Gastrocnemius medialis (tissue), 4 donors: ENCODE measurements around the gene PAH. TPM values are rescaled to one million over a fixed set of nuclear protein-coding genes. Genes with fewer than 3 reads are reported as not detected.

Source experiments
- ATAC-seq, 2 donors: fragments of 150-250 bp; one replicate each; pipeline ENCODE4 v1.9.1; 2016
- DNase-seq, 2 donors: peaks; one replicate each; pipeline ENCODE4 v3.0.0-alpha.2; 2019
- H3K27ac ChIP-seq, 4 donors: fragments of 200-600 bp; sonication (generic); 1 replicate in 1 of 4; 2 replicates in 3 of 4; pipeline ENCODE4 v1.5.1; 2016 to 2018; ENCODE audit warnings: mild to moderate bottlenecking in 2 of 4, moderate library complexity in 1 of 4
- H3K27me3 ChIP-seq, 3 donors: fragments of 200-600 bp; sonication (generic) in 2 of 3; 1 replicate in 1 of 3; 2 replicates in 2 of 3; pipeline versions ENCODE4 v1.5.1 to v1.6.0; 2016 to 2019; ENCODE audit warnings: mild to moderate bottlenecking in 1 of 3, moderate library complexity in 1 of 3
- H3K36me3 ChIP-seq, 2 donors: fragments of 200-600 bp; sonication (generic) in 1 of 2; one replicate each; pipeline ENCODE4 v1.5.1; 2017 to 2018
- H3K4me1 ChIP-seq, 2 donors: fragments of 200-600 bp; sonication (generic) in 1 of 2; one replicate each; pipeline ENCODE4 v1.5.1; 2016 to 2017; ENCODE audit warnings: mild to moderate bottlenecking in 2 of 2
- H3K4me3 ChIP-seq, 4 donors: fragments of 200-600 bp; sonication (generic) in 3 of 4; 1 replicate in 1 of 4; 2 replicates in 3 of 4; pipeline ENCODE4 v1.5.1; 2016 to 2019; ENCODE audit warnings: mild to moderate bottlenecking in 2 of 4
- H3K9me3 ChIP-seq, 3 donors: fragments of 200-600 bp; sonication (generic) in 2 of 3; 1 replicate in 1 of 3; 2 replicates in 2 of 3; pipeline ENCODE4 v1.5.1; 2016 to 2019
- POLR2A ChIP-seq, 2 donors: fragments of 450-650 bp; IDR thresholded peaks; one replicate each; pipeline ENCODE4 v1.6.1; 2017; ENCODE audit warnings: antibody characterized with exemption in 2 of 2, mild to moderate bottlenecking in 2 of 2, moderate library complexity in 2 of 2
- in situ Hi-C, 4 donors: fragments of 200-750 bp; cut with MboI; loops; one replicate each; pipeline versions ENCODE4 v1.15.0 to v1.8.0; 2017; ENCODE audit warnings: low sequenced_read_pairs in 4 of 4
- intact Hi-C: fragments of 100-400 bp; cut with DNase I; formaldehyde crosslinking; loops from one replicate; pipeline ENCODE4 v1.15.1; 2023; ENCODE audit warnings: low total_unique reads
- total RNA-seq, 4 donors: library from RNA; depleted of rRNA; stranded (reverse); fragments of >200 nt; gene quantifications; one replicate each; pipeline versions ENCODE4 v1.1.0 to v1.2.3, GENCODE V29; 2016
- TF ChIP-seq, protein P1 (sequence below), 5 experiments: fragments of 450-650 bp in 3 of 5; fragments of 200-600 bp in 2 of 5; sonication (generic) in 2 of 5; IDR thresholded peaks in 4 of 5; conservative IDR thresholded peaks in 1 of 5; 1 replicate in 4 of 5; 2 replicates in 1 of 5; pipeline ENCODE4 v1.5.1; 2016 to 2019; ENCODE audit warnings: antibody characterized with exemption in 5 of 5, mild to moderate bottlenecking in 3 of 5, moderate library complexity in 3 of 5

Gene PAH
- total RNA-seq, 4 donors from 2014 or later = 1.2 to 3.6 TPM; not detected in 2

DNA sequence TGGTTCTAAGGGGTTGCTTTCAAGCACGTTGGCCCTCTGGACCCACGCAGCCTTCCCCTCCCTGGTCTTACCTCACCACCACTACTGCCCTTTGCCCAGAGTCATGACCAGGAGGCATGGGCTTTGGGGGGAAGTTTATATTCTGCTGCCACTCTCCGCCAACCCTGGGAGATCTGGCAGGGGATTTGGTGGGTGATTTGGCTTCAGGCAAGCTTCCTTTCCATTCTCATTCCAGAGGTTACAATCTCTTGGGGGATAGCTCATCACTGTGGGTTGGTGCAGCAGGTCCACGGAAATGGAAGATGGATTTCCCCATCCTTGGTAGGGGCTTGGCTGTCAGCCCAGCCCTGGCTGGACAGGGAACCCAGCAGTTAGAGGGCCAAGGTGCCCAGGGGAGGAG lies 6.3 kb downstream of the PAH start:
- H3K9me3 ChIP-seq = no peaks in the 10 kb centered on the region
- no peaks in the 10 kb centered on the region for H3K27me3 ChIP-seq
- ATAC-seq (no peak), DNase-seq (no peak)
- in situ Hi-C loops (no loop called here), intact Hi-C loops (no loop called here)
- H3K4me3 ChIP-seq = no peak overlapping the region
- TF ChIP-seq POLR2A (IDR thresholded peaks at IDR 0.05) = no peak
- TF ChIP-seq, protein P1, sequence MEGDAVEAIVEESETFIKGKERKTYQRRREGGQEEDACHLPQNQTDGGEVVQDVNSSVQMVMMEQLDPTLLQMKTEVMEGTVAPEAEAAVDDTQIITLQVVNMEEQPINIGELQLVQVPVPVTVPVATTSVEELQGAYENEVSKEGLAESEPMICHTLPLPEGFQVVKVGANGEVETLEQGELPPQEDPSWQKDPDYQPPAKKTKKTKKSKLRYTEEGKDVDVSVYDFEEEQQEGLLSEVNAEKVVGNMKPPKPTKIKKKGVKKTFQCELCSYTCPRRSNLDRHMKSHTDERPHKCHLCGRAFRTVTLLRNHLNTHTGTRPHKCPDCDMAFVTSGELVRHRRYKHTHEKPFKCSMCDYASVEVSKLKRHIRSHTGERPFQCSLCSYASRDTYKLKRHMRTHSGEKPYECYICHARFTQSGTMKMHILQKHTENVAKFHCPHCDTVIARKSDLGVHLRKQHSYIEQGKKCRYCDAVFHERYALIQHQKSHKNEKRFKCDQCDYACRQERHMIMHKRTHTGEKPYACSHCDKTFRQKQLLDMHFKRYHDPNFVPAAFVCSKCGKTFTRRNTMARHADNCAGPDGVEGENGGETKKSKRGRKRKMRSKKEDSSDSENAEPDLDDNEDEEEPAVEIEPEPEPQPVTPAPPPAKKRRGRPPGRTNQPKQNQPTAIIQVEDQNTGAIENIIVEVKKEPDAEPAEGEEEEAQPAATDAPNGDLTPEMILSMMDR (IDR thresholded peaks at IDR 0.05 in 4 of 5, conservative IDR thresholded peaks at IDR 0.05 in 1 of 5) = no peak
- no peaks in the 10 kb centered on the region for H3K36me3 ChIP-seq
- H3K27ac ChIP-seq = no peak overlapping the region
- no peaks in the 10 kb centered on the region for H3K4me1 ChIP-seq

DNA sequence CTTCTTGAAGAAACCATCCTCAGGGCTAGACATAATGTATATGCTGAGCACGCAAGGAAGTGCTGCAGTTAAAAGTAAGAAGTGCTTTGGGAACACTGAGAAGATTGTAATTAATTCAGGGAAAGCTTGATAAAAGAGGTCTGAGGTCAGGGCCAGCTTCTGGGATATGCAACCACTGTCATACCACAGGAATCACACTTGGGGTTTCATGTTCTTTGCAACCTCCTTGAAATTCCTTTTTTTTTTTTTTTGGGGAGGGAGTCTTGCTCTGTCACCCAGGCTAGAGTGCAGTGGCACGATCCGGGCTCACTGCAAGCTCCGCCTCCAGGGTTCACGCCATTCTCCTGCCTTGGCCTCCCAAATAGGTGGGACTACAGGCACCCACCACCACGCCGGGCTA lies 6.9 kb downstream of the PAH start:
- intact Hi-C loops (no loop called here), in situ Hi-C loops (no loop called here)
- ATAC-seq (no peak), DNase-seq (no peak)
- H3K4me3 ChIP-seq = no peak overlapping the region
- no peaks in the 10 kb centered on the region for H3K36me3 ChIP-seq
- H3K27ac ChIP-seq = no peak overlapping the region
- no peaks in the 10 kb centered on the region for H3K9me3 ChIP-seq
- no peaks in the 10 kb centered on the region for H3K27me3 ChIP-seq
- H3K4me1 ChIP-seq = no peaks in the 10 kb centered on the region
- no peak for TF ChIP-seq POLR2A (IDR thresholded peaks at IDR 0.05)
- TF ChIP-seq, protein P1 (IDR thresholded peaks at IDR 0.05 in 4 of 5, conservative IDR thresholded peaks at IDR 0.05 in 1 of 5) = no peak

DNA sequence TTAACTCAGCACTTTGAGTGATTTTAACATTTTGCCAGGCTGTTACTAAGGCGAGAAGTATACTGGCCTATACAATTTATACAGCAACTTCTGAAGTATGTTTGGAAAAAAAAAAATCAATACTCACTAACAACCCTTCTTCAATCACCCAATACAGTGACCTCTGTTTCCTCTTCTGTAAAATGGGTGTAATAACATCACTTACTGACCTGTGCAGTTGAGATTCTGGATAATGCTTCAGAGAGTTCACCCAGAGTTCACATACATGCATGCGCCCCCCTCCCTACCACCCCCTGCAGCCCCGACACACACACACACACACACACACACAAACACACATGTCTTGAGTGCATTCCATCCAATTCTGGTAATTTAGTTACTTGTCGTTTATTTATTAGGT lies 9.1 kb downstream of the PAH start:
- ATAC-seq = no peak
- no peaks in the 10 kb centered on the region for H3K4me1 ChIP-seq
- no peak overlapping the region for H3K27ac ChIP-seq
- intact Hi-C loops = no loop called here
- no peaks in the 10 kb centered on the region for H3K27me3 ChIP-seq
- DNase-seq = no peak
- no peaks in the 10 kb centered on the region for H3K36me3 ChIP-seq
- in situ Hi-C loops = no loop called here
- no peak for TF ChIP-seq POLR2A (IDR thresholded peaks at IDR 0.05)
- TF ChIP-seq, protein P1 (IDR thresholded peaks at IDR 0.05 in 4 of 5, conservative IDR thresholded peaks at IDR 0.05 in 1 of 5) = no peak
- no peak overlapping the region for H3K4me3 ChIP-seq
- no peaks in the 10 kb centered on the region for H3K9me3 ChIP-seq

DNA sequence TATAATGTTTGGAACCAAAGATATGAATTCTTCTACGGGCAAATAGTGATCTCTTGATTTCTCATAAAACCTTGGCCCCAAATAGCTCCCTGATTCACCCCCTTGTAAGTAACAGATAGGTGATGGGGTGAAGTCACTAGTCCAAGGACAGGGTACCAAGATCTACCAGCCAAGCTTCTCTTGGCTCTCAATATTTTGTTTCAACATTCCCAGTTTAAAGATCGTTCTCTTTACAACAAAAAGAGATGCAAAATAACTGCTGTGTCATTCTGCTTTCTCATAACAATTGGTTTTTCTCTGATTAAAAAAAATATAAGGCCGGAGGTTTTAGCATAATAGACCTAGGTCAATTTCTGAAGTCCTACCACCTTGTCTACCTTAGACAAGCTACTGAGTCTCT lies 11.8 kb downstream of the PAH start:
- TF ChIP-seq POLR2A (IDR thresholded peaks at IDR 0.05) = no peak
- TF ChIP-seq, protein P1 (IDR thresholded peaks at IDR 0.05 in 4 of 5, conservative IDR thresholded peaks at IDR 0.05 in 1 of 5) = no peak
- Histone ChIP-seq H3K9me3 (no peaks in the 10 kb centered on the region), H3K27me3 (no peaks in the 10 kb centered on the region), H3K4me3 (no peak overlapping the region), H3K36me3 (no peaks in the 10 kb centered on the region), H3K27ac (no peak overlapping the region), H3K4me1 (no peaks in the 10 kb centered on the region)
- DNase-seq (no peak), ATAC-seq (no peak)
- intact Hi-C loops = no loop called here
- in situ Hi-C loops = no loop called here

DNA sequence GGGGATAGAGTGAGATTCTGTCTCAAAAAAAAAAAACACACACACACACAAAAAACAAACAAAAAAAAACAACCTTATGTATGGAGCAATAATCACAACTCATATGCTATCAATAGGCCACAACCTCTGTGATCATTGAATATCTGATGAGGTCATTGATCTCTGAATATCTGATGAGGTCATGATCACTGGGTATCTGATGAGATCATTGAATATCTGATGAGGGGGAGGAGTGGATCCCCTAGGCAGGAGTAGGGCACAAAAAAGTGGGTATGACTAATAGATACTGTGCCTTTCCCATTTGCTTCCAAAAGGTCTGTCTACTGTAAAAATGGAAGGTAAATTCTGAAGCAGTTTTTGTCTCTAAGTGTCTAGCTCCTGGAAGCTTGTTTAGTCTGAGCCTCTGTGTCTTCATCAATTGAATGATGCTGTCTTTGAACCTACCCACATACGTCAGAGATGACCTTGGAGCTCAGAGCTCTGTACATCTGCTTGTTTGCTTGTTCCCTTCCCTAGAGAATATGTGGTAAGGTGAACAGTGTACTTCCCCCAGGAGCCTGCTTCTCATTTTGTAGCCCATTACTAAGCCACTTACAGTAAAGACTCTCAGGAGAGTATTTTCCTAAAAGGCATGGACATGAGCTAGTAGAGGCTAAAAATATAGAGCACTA lies 13.6 kb downstream of the PAH start:
- in situ Hi-C loops = no loop called here
- no peak for ATAC-seq

More for the DNA sequence above, 13.6 kb downstream of the PAH start:
- Histone ChIP-seq H3K36me3 (no peaks in the 10 kb centered on the region), H3K27ac (no peak overlapping the region), H3K4me3 (no peak overlapping the region), H3K9me3 (no peaks in the 10 kb centered on the region), H3K4me1 (no peaks in the 10 kb centered on the region), H3K27me3 (no peaks in the 10 kb centered on the region)
- TF ChIP-seq, protein P1 (IDR thresholded peaks at IDR 0.05 in 4 of 5, conservative IDR thresholded peaks at IDR 0.05 in 1 of 5) = no peak
- TF ChIP-seq POLR2A (IDR thresholded peaks at IDR 0.05) = no peak
- no peak for DNase-seq
- intact Hi-C loops = no loop called here
